Caki2 (cell line): ENCODE data around the gene ADORA3. TPM values are rescaled to one million over a fixed set of nuclear protein-coding genes. Genes with fewer than 3 reads are reported as not detected.

Source experiments
- DNase-seq: peaks from one replicate; pipeline ENCODE4 v3.0.0-alpha.2; 2015; ENCODE audit warnings: low read depth
- in situ Hi-C: cut with HindIII; loops from 2 replicates; pipeline ENCODE4 v1.10.0; 2016; ENCODE audit warnings: low sequenced_read_pairs, low pct_unique_long_range_greater_than_20kb, mixed read lengths
- total RNA-seq: library from RNA; depleted of rRNA; stranded (reverse); fragments of >200 nt; shearing (Covaris generic); gene quantifications from 2 replicates; pipeline ENCODE4 v1.2.3, GENCODE V29; 2014; ENCODE audit warnings: low replicate concordance; rRNA removed

ADORA3 gene
- total RNA-seq, 1 experiment from 2014 or later = not detected

DNA sequence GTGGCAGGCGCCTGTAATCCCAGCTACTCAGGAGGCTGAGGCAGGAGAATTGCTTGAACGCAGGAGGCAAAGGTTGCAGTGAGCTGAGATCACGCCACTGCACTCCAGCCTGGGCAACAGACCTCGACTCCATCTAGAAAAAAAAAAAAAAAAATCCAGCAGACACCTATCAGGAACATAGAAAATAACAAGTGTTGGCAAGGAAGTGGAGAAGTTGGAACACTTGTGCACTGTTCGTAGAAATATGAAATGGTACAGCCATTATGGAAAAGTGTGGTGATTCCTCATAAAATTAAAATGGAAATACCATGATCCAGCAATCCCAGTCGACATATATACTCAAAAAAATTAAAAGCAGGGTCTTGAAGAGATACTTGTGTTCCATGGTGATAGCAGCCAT lies 41.7 kb downstream of the ADORA3 start:
- in situ Hi-C loops = no loop called here
- DNase-seq = no peak

DNA sequence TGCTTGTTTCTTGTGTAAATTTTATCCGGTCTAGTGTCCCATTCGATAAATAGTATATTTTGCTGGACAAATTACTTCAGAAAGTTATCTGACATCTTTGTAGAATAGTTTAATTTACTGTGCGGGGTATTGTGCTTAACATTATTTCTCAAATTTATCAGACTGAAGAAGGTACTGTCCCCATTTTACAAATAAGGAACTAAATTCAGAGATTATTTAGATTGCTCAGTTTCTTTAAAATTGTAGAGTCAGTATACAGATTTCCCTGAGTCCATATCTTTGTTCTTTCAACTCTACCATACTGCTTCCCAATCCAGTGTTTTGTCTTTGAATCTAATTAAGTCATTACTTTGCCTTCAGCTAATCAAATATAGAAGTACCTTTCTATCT lies 47.8 kb downstream of the ADORA3 start:
- DNase-seq = no peak
- in situ Hi-C loops = no loop called here

DNA sequence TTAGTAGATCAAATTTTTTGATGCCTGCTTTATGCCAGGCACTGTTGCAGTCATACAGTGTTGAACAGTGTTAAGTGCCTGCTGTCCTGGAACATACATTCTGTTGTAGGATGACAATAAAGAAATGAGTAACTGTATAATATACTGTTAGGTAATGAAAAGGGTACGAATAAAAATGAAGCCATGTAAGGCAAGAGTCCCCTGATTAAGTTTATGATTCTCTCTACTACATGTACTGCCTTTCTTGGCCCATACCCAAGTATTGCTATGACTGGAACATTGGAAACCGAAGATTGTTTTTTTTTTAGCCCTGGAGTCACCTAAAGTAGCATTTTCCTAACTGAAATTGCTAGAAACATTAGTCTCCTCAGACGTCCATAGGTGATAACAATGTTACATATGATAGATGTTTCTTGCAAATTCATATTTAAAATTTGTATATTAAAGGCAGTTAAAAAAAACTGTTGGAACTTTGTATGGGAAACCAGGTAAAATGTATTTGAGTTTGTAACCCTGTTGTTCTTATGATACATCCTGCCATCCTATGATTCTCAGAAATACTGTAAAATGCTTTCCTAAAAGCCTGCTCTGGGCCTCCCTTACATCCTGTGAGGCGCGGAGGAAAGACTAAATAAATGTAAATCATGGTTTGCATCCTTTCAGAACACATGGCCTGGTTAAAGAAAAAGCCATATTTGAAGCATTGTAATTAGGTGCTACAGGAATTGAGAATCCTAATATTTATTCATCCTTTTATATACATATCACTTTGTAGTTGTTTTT lies 48.4 kb downstream of the ADORA3 start:
- no peak for DNase-seq
- in situ Hi-C loops = no loop called here

DNA sequence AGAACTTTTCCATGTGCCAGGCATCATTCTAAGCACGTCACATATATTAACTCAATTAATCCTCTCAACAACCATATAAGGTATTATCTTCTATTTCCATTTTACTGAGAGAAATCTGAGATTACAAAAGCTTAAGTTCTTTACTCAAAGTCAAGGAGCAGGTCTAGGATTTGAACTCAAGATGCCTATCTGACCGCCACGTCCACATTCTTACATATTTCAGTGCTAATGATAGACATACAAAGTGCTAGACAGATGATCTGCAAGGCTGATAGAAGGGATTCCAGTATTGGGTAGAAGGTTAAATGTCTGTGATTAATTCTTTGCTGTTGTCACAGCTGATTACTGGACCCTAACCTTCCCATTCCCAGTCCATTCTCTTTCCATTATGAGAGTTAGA lies 49.7 kb downstream of the ADORA3 start:
- in situ Hi-C loops = no loop called here
- no peak for DNase-seq

DNA sequence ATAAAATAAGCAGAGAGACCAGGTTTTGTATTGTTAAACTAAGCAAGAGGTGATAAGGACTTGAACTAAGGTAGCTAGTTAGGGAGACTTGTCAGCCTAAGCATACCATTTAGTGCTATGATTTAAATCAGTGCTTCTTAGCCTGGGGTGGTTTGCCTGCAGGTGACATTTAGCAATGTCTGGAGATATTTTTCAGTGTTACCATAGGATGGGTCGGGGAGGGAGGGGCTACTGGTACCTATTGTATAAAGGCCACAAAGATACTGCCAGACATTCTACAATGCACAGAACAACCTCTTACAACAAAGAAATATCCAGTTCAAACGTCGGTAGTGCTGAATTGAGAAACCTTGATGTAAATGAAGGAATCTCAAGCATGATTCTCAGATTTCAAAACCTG lies 50.9 kb downstream of the ADORA3 start:
- in situ Hi-C loops = no loop called here
- DNase-seq = no peak

DNA sequence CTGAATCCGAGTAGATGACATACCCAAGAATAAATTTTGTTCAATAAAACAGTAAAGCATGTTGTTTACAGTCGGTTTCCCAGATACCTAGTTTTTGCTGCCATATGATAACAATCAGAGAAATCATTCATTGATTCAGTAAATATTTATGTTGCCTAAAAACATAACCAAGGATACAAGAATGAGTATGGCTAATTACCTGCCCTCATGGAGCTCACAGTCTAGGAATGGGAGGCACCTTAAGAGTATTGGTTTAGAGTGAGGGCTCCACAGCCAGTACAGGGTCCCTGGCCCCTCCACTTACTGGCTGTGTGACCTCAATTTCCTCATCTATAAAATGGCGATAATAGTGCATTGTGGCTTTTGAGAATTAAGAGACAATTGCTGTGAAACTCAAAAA lies 53.2 kb downstream of the ADORA3 start:
- in situ Hi-C loops = no loop called here
- no peak for DNase-seq

DNA sequence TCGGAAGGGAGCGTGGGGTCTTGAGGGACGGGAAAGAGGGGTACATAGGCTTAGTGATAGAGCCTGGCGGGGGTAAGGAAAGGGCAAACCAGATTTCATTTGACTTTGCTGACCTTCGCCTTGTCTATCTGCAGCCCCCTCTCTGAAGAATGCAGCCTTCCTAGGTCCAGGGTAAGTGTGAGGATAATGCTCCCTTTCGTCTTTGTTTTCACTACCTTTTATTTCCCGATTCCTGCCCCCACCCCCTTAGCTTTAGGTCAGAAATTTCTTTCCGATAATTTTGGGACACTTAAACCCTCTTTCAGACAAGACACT lies 53.8 kb downstream of the ADORA3 start:
- no peak for DNase-seq
- in situ Hi-C loops = no loop called here

Other genes with a start within 250 kb of the ADORA3 start
- not detected in 2 replicates for gene CHIA, start 212.8 kb downstream of the ADORA3 start, total RNA-seq
- 0.37 TPM in 1 of 2 replicates, not detected in the other for gene OVGP1, start 75.9 kb downstream of the ADORA3 start, total RNA-seq
- gene WDR77, start 54.4 kb downstream of the ADORA3 start, total RNA-seq = 28.5 and 40.4 TPM in 2 replicates
- gene ATP5PB, start 54.2 kb downstream of the ADORA3 start, total RNA-seq = 300 and 367 TPM in 2 replicates
- not detected in 2 replicates for gene C1orf162, start 29.6 kb downstream of the ADORA3 start, total RNA-seq
- not detected in 2 replicates for gene TMIGD3, start within 50 bp of the ADORA3 start, total RNA-seq
- gene RAP1A, start 116.2 kb upstream of the ADORA3 start, total RNA-seq = 12.1 and 15.3 TPM in 2 replicates
- gene INKA2, start 235.8 kb upstream of the ADORA3 start, total RNA-seq = 0.75 TPM in 1 of 2 replicates, not detected in the other